WI38 (cell line): ENCODE results near the gene PLEKHG5.
"Not testable (repeated sequence)": the region's sequence is repeated elsewhere in the genome, so short reads cannot be mapped to it uniquely, and the experiment has no call there.

Experiments
- H3K4me3 ChIP-seq: 2 replicates; pipeline ENCODE4 v1.5.1; 2011; ENCODE audit warnings: low read depth, mild to moderate bottlenecking, control low read depth, low read length
- CTCF ChIP-seq: IDR thresholded peaks from 2 replicates; pipeline ENCODE4 v1.5.1; 2012; ENCODE audit warnings: low read depth, mild to moderate bottlenecking, control low read depth, low read length

Gene PLEKHG5

GRCh38 chr1:6460301-6461050 lies 31.0 kb downstream of the PLEKHG5 start:
- no peak overlapping the region for H3K4me3 ChIP-seq
- no peak for TF ChIP-seq CTCF

GRCh38 chr1:6459850-6460265 lies 31.6 kb downstream of the PLEKHG5 start:
- H3K4me3 ChIP-seq = no peak overlapping the region

GRCh38 chr1:6456800-6457466 lies 34.5 kb downstream of the PLEKHG5 start:
- H3K4me3 ChIP-seq = no peak overlapping the region
- TF ChIP-seq CTCF = no peak

More at GRCh38 chr1:6459850-6460265, 31.6 kb downstream of the PLEKHG5 start:
- no peak for TF ChIP-seq CTCF

GRCh38 chr1:6455752-6456520 lies 35.5 kb downstream of the PLEKHG5 start:
- not testable (repeated sequence) for H3K4me3 ChIP-seq

GRCh38 chr1:6454856-6455751 lies 36.4 kb downstream of the PLEKHG5 start:
- no peak overlapping the region for H3K4me3 ChIP-seq

GRCh38 chr1:6453895-6454855 lies 37.3 kb downstream of the PLEKHG5 start:
- not testable (repeated sequence) for H3K4me3 ChIP-seq

More at GRCh38 chr1:6454856-6455751, 36.4 kb downstream of the PLEKHG5 start:
- TF ChIP-seq CTCF = no peak

- TF ChIP-seq CTCF = no peak
- H3K4me3 ChIP-seq = no peak overlapping the region
Measured at GRCh38 chr1:6450943-6451373, 40.5 kb downstream of the PLEKHG5 start.

GRCh38 chr1:6450486-6450885 lies 41.0 kb downstream of the PLEKHG5 start:
- H3K4me3 ChIP-seq = not testable (repeated sequence)
